ENCODE measurements around the gene ZNF564.

DNA sequence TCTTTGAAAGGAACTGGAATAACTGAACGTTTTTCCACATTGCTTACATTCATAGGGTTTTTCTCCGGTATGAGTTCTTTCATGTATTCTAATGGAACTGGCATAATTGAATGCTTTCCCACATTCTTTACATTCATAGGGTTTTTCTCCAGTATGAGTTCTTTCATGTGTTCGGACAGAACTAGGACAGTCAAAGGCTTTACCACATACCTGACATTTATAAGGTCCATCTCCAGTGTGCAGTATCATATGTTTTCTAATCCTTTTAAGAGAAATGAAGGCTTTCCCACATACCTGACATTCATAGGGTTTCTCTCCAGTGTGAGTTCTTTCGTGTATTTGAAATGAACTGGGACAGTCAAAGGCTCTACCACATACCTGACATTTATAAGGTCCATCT, 24.7 kb downstream of the ZNF564 start:
- TF ChIP-seq, protein P1, sequence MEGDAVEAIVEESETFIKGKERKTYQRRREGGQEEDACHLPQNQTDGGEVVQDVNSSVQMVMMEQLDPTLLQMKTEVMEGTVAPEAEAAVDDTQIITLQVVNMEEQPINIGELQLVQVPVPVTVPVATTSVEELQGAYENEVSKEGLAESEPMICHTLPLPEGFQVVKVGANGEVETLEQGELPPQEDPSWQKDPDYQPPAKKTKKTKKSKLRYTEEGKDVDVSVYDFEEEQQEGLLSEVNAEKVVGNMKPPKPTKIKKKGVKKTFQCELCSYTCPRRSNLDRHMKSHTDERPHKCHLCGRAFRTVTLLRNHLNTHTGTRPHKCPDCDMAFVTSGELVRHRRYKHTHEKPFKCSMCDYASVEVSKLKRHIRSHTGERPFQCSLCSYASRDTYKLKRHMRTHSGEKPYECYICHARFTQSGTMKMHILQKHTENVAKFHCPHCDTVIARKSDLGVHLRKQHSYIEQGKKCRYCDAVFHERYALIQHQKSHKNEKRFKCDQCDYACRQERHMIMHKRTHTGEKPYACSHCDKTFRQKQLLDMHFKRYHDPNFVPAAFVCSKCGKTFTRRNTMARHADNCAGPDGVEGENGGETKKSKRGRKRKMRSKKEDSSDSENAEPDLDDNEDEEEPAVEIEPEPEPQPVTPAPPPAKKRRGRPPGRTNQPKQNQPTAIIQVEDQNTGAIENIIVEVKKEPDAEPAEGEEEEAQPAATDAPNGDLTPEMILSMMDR (IDR thresholded peaks at IDR 0.05): no peak
- TF ChIP-seq POLR2A (IDR thresholded peaks at IDR 0.05): no peak
